HL-60 (cell line): Measurements from ENCODE around the gene PKP3.

Experiments used
- POLR2AphosphoS5 ChIP-seq: IDR thresholded peaks from 2 replicates; pipeline ENCODE4 v1.6.1; 2012; ENCODE audit warnings: low read depth
- REST ChIP-seq: IDR thresholded peaks from 2 replicates; pipeline ENCODE4 v1.6.1; 2012; ENCODE audit warnings: low read depth; ENCODE audit not compliant: insufficient replicate concordance
- TF ChIP-seq, protein P1 (sequence below): IDR thresholded peaks from one replicate; pipeline ENCODE4 v1.5.1; 2011; ENCODE audit warnings: low read length, control low read depth, inconsistent platforms; ENCODE audit not compliant: insufficient read depth

GRCh38 chr11:422249-422656, 28.2 kb downstream of the PKP3 start:
- TF ChIP-seq, protein P1, sequence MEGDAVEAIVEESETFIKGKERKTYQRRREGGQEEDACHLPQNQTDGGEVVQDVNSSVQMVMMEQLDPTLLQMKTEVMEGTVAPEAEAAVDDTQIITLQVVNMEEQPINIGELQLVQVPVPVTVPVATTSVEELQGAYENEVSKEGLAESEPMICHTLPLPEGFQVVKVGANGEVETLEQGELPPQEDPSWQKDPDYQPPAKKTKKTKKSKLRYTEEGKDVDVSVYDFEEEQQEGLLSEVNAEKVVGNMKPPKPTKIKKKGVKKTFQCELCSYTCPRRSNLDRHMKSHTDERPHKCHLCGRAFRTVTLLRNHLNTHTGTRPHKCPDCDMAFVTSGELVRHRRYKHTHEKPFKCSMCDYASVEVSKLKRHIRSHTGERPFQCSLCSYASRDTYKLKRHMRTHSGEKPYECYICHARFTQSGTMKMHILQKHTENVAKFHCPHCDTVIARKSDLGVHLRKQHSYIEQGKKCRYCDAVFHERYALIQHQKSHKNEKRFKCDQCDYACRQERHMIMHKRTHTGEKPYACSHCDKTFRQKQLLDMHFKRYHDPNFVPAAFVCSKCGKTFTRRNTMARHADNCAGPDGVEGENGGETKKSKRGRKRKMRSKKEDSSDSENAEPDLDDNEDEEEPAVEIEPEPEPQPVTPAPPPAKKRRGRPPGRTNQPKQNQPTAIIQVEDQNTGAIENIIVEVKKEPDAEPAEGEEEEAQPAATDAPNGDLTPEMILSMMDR, result no peak
- TF ChIP-seq POLR2AphosphoS5 (no peak), REST (no peak)
